ENCODE measurements around the gene MS4A1. TPM values are rescaled to one million over a fixed set of nuclear protein-coding genes. Genes with fewer than 3 reads are reported as not detected.
"Not testable (repeated sequence)": the region's sequence is repeated elsewhere in the genome, so short reads cannot be mapped to it uniquely, and the experiment has no call there.

Gene MS4A1
- 1 to 10 TPM; 1.6 TPM for total RNA-seq

GRCh38 chr11:60455531-60456042, at the start of gene MS4A1:
Gene MS4A1 (plus strand): TSS chr11:60455847. CDS start chr11:60462375, 6,528 bp downstream.
- Mint-ChIP-seq H3K36me3 (ENCODE audit: insufficient read depth in 2 of 2) (no peaks in the 10 kb centered on the region), H3K9me3 (no peaks in the 10 kb centered on the region), H3K27me3 (ENCODE audit: low read depth) (peaks cover 16% of the 10 kb centered on the region), H3K27ac (no peak within 1 kb of the TSS), H3K4me3 (no peak within 1 kb of the TSS), H3K4me1 (ENCODE audit: low read depth) (peaks cover 5% of the 10 kb centered on the region)
- no peak for DNase-seq
- ATAC-seq (replicated peaks in 1 of 2) = no peak

GRCh38 chr11:60420015-60420414, 35.6 kb upstream of the MS4A1 start:
- peaks cover 41% of the 10 kb centered on the region for H3K27me3 Mint-ChIP-seq (ENCODE audit: low read depth)
- H3K4me3 Mint-ChIP-seq = no peak overlapping the region
- ATAC-seq (replicated peaks in 1 of 2) (no peak), DNase-seq (no peak)
- no peaks in the 10 kb centered on the region for H3K4me1 Mint-ChIP-seq (ENCODE audit: low read depth)
- no peaks in the 10 kb centered on the region for H3K36me3 Mint-ChIP-seq (ENCODE audit: insufficient read depth in 2 of 2)
- H3K9me3 Mint-ChIP-seq = peaks cover 4 to 7% of the 10 kb centered on the region in 2 donors
- H3K27ac Mint-ChIP-seq = no peak overlapping the region

GRCh38 chr11:60422609-60423008, 33.0 kb upstream of the MS4A1 start:
- Mint-ChIP-seq H3K27me3 (ENCODE audit: low read depth) (peaks cover 15% of the 10 kb centered on the region), H3K4me1 (ENCODE audit: low read depth) (no peaks in the 10 kb centered on the region), H3K27ac (no peak overlapping the region), H3K36me3 (ENCODE audit: insufficient read depth in 2 of 2) (no peaks in the 10 kb centered on the region), H3K9me3 (peaks cover 3 to 4% of the 10 kb centered on the region in 2 donors), H3K4me3 (no peak overlapping the region)
- no peak for DNase-seq
- ATAC-seq (replicated peaks in 1 of 2) = no peak

- Mint-ChIP-seq H3K27me3 (ENCODE audit: low read depth) (peaks cover 6% of the 10 kb centered on the region), H3K4me3 (no peak overlapping the region), H3K4me1 (ENCODE audit: low read depth) (no peaks in the 10 kb centered on the region), H3K9me3 (no peaks in the 10 kb centered on the region), H3K36me3 (ENCODE audit: insufficient read depth in 2 of 2) (no peaks in the 10 kb centered on the region), H3K27ac (no peak overlapping the region)
- DNase-seq (no peak), ATAC-seq (replicated peaks in 1 of 2) (peak in 1 of 2 donors; percentile 30)
Measured at GRCh38 chr11:60428517-60428916, 27.1 kb upstream of the MS4A1 start.

- H3K4me3 Mint-ChIP-seq = no peak within 1 kb of the TSS
- DNase-seq (no peak), ATAC-seq (replicated peaks in 1 of 2) (no peak)
- H3K36me3 Mint-ChIP-seq (ENCODE audit: insufficient read depth in 2 of 2) = no peaks in the 10 kb centered on the region
- peaks cover 6% of the 10 kb centered on the region for H3K27me3 Mint-ChIP-seq (ENCODE audit: low read depth)
- no peaks in the 10 kb centered on the region for H3K9me3 Mint-ChIP-seq
- no peaks in the 10 kb centered on the region for H3K4me1 Mint-ChIP-seq (ENCODE audit: low read depth)
- H3K27ac Mint-ChIP-seq = no peak within 1 kb of the TSS
Measured at GRCh38 chr11:60429272-60429671, 26.4 kb upstream of the MS4A1 start, which contains the start of gene MS4A5. Gene MS4A5 (plus strand): TSS chr11:60429572. CDS start chr11:60429675, 103 bp downstream.

- Mint-ChIP-seq H3K27ac (no peak overlapping the region), H3K27me3 (ENCODE audit: low read depth) (peaks cover 6% of the 10 kb centered on the region), H3K4me1 (ENCODE audit: low read depth) (no peaks in the 10 kb centered on the region), H3K4me3 (no peak overlapping the region), H3K36me3 (ENCODE audit: insufficient read depth in 2 of 2) (no peaks in the 10 kb centered on the region), H3K9me3 (no peaks in the 10 kb centered on the region)
- DNase-seq (no peak), ATAC-seq (replicated peaks in 1 of 2) (no peak)
Measured at GRCh38 chr11:60431251-60431650, 24.4 kb upstream of the MS4A1 start.

GRCh38 chr11:60433401-60433800, 22.2 kb upstream of the MS4A1 start:
- Mint-ChIP-seq H3K9me3 (no peaks in the 10 kb centered on the region), H3K4me3 (no peak overlapping the region), H3K27me3 (ENCODE audit: low read depth) (peaks cover 6% of the 10 kb centered on the region), H3K36me3 (ENCODE audit: insufficient read depth in 2 of 2) (no peaks in the 10 kb centered on the region), H3K4me1 (ENCODE audit: low read depth) (no peaks in the 10 kb centered on the region), H3K27ac (no peak overlapping the region)
- DNase-seq = no peak
- no peak for ATAC-seq (replicated peaks in 1 of 2)

GRCh38 chr11:60447070-60447469, 8.6 kb upstream of the MS4A1 start:
- H3K4me3 Mint-ChIP-seq = peak overlapping the region in 1 of 2 donors; percentile 88
- peaks cover 18% of the 10 kb centered on the region for H3K4me1 Mint-ChIP-seq (ENCODE audit: low read depth)
- peak overlapping the region; percentile 96 for H3K27ac Mint-ChIP-seq
- ATAC-seq (replicated peaks in 1 of 2) = no peak
- H3K36me3 Mint-ChIP-seq (ENCODE audit: insufficient read depth in 2 of 2) = no peaks in the 10 kb centered on the region
- H3K9me3 Mint-ChIP-seq = no peaks in the 10 kb centered on the region
- DNase-seq = no peak
- H3K27me3 Mint-ChIP-seq (ENCODE audit: low read depth) = no peaks in the 10 kb centered on the region

GRCh38 chr11:60447846-60448245, 7.8 kb upstream of the MS4A1 start:
- DNase-seq (no peak), ATAC-seq (replicated peaks in 1 of 2) (no peak)
- Mint-ChIP-seq H3K4me3 (no peak overlapping the region), H3K9me3 (no peaks in the 10 kb centered on the region), H3K4me1 (ENCODE audit: low read depth) (peaks cover 18% of the 10 kb centered on the region), H3K27ac (no peak overlapping the region), H3K27me3 (ENCODE audit: low read depth) (no peaks in the 10 kb centered on the region), H3K36me3 (ENCODE audit: insufficient read depth in 2 of 2) (no peaks in the 10 kb centered on the region)

- not testable (repeated sequence) for ATAC-seq (replicated peaks in 1 of 2); H3K36me3 Mint-ChIP-seq (ENCODE audit: insufficient read depth in 2 of 2); DNase-seq; H3K4me3 Mint-ChIP-seq; H3K9me3 Mint-ChIP-seq; H3K27me3 Mint-ChIP-seq (ENCODE audit: low read depth); H3K27ac Mint-ChIP-seq
- peaks cover 13% of the 10 kb centered on the region for H3K4me1 Mint-ChIP-seq (ENCODE audit: low read depth)
Measured at GRCh38 chr11:60451185-60451584, 4.5 kb upstream of the MS4A1 start.

GRCh38 chr11:60454212-60454611, 1.4 kb upstream of the MS4A1 start:
- peaks cover 5% of the 10 kb centered on the region for H3K4me1 Mint-ChIP-seq (ENCODE audit: low read depth)
- H3K4me3 Mint-ChIP-seq = no peak overlapping the region
- ATAC-seq (replicated peaks in 1 of 2) (no peak), DNase-seq (no peak)
- H3K36me3 Mint-ChIP-seq (ENCODE audit: insufficient read depth in 2 of 2) = no peaks in the 10 kb centered on the region
- H3K9me3 Mint-ChIP-seq = no peaks in the 10 kb centered on the region
- no peak overlapping the region for H3K27ac Mint-ChIP-seq
- H3K27me3 Mint-ChIP-seq (ENCODE audit: low read depth) = peaks cover 16% of the 10 kb centered on the region

- no peaks in the 10 kb centered on the region for H3K36me3 Mint-ChIP-seq (ENCODE audit: insufficient read depth in 2 of 2)
- peaks cover 5% of the 10 kb centered on the region for H3K4me1 Mint-ChIP-seq (ENCODE audit: low read depth)
- H3K9me3 Mint-ChIP-seq = no peaks in the 10 kb centered on the region
- no peak overlapping the region for H3K27ac Mint-ChIP-seq
- no peak for DNase-seq
- peaks cover 16% of the 10 kb centered on the region for H3K27me3 Mint-ChIP-seq (ENCODE audit: low read depth)
- no peak for ATAC-seq (replicated peaks in 1 of 2)
- H3K4me3 Mint-ChIP-seq = no peak overlapping the region
Measured at GRCh38 chr11:60457576-60457975, 1.9 kb downstream of the MS4A1 start.

- Mint-ChIP-seq H3K4me3 (no peak overlapping the region), H3K9me3 (no peaks in the 10 kb centered on the region), H3K27ac (no peak overlapping the region), H3K4me1 (ENCODE audit: low read depth) (peaks cover 5% of the 10 kb centered on the region), H3K36me3 (ENCODE audit: insufficient read depth in 2 of 2) (no peaks in the 10 kb centered on the region), H3K27me3 (ENCODE audit: low read depth) (peaks cover 21% of the 10 kb centered on the region)
- ATAC-seq (replicated peaks in 1 of 2) (no peak), DNase-seq (no peak)
Measured at GRCh38 chr11:60459345-60459744, 3.7 kb downstream of the MS4A1 start.

GRCh38 chr11:60468829-60469228, 13.2 kb downstream of the MS4A1 start:
- Mint-ChIP-seq H3K4me1 (ENCODE audit: low read depth) (no peaks in the 10 kb centered on the region), H3K27ac (no peak overlapping the region), H3K9me3 (peaks cover 0 to 2% of the 10 kb centered on the region in 2 donors), H3K27me3 (ENCODE audit: low read depth) (peaks cover 16% of the 10 kb centered on the region), H3K4me3 (no peak overlapping the region), H3K36me3 (ENCODE audit: insufficient read depth in 2 of 2) (no peaks in the 10 kb centered on the region)
- DNase-seq = no peak
- no peak for ATAC-seq (replicated peaks in 1 of 2)

Measured in activated T-cell treated with anti-CD3 and anti-CD28 coated beads, Interleukin-2, amount 50 U/mL, for 72 hours (primary cell).